NCI-H526 treated with DMSO at 0.1 percent for 48 hours (cell line): Measurements from ENCODE around the gene KAT6B.
"Not testable (repeated sequence)": the region's sequence is repeated elsewhere in the genome, so short reads cannot be mapped to it uniquely, and the experiment has no call there.

Experiments
- DNase-seq: peaks from one replicate; lab custom pipeline; 2025; lab: John Stamatoyannopoulos, UW

The KAT6B gene

GRCh38 chr10:74826142-74827044 is at the start of gene KAT6B:
Gene KAT6B (plus strand): TSS chr10:74826600. CDS start chr10:74842858, 16,258 bp downstream.
- DNase-seq, result peak; percentile 97

- no peak for DNase-seq
Measured at GRCh38 chr10:74778436-74779094, 47.8 kb upstream of the KAT6B start.

DNA sequence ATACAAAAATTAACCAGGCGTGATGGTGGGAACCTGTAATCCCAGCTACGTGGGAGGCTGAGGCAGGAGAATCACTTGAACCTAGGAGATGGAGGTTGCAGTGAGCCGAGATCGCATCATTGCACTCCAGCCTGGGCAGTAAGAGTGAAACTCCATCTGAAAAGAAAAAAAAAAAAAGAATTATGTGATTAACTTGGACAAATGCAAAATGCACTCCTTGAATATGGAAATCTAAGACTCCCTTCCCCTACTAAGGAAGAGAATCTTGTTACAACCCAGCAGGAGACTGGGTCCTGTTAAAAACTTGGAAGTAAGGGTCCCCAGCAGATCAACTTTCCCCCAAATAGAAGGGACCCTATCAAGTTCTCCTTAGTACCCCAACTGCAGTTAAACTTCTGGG is 44.5 kb upstream of the KAT6B start:
- not testable (repeated sequence) for DNase-seq

GRCh38 chr10:74784462-74784861 is 41.9 kb upstream of the KAT6B start:
- no peak for DNase-seq

GRCh38 chr10:74786126-74786525 is 40.3 kb upstream of the KAT6B start:
- DNase-seq, result no peak

GRCh38 chr10:74787457-74787856 is 38.9 kb upstream of the KAT6B start:
- DNase-seq, result no peak

GRCh38 chr10:74791979-74792378 is 34.4 kb upstream of the KAT6B start:
- not testable (repeated sequence) for DNase-seq

DNA sequence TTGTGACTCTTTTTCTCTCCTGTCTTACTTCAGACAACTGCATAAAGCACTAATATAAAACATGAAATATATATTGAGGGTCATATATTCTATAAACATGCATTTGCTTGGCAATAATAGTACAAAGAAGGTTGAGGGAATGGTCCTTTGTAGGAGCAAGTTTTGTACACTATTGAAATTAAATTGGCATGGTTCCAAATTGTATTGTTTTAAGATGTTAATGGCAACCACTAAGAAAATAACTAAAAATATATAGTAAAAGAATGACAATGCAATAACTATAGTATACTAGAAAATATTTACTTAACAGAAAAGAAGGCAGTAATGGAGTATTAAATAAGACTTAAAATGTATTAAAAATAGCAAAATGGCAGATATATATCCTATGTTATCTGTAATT is 33.7 kb upstream of the KAT6B start:
- no peak for DNase-seq

DNA sequence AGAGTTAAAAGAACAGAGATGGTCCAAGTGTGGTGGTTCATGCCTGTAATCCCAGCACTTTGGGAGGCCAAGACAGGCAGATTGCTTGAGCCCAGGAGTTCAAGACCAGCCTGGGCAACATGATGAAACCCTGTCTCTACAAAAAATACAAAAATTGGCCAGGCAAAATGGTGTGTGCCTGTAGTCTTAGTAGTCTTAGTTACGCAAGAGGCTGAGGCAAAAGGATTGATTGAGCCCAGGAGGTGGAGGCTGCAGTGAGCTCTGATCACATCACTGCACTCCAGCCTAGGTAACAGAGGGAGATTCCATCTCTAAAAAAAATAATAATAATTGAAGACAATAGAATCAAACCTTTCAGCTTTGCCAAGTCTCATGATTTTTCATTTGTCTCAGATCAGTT is 33.2 kb upstream of the KAT6B start:
- not testable (repeated sequence) for DNase-seq

- no peak for DNase-seq
Measured at GRCh38 chr10:74794531-74794930, 31.9 kb upstream of the KAT6B start.

- no peak for DNase-seq
Measured at GRCh38 chr10:74797550-74797949, 28.9 kb upstream of the KAT6B start.

- DNase-seq, result no peak
Measured at GRCh38 chr10:74799721-74800221, 26.6 kb upstream of the KAT6B start.

DNA sequence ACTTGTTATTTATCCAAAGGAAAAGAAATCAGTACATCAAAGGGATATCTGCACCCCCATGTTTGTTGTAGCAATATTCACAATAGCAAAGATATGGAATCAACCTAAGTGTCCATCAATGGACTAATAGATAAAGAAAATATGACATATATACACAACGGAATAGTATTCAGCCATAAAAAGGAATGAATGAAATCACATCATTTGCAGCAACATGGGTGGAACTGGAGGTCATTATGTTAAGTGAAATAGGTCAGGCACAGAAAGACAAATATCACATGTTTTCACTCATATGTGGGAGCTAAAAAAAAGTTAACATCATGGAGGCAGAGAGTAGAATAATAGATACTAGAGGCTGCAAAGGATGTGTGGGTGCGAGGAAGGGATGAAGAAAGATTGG is 25.0 kb upstream of the KAT6B start:
- no peak for DNase-seq

- no peak for DNase-seq
Measured at GRCh38 chr10:74808501-74808900, 17.9 kb upstream of the KAT6B start.

DNA sequence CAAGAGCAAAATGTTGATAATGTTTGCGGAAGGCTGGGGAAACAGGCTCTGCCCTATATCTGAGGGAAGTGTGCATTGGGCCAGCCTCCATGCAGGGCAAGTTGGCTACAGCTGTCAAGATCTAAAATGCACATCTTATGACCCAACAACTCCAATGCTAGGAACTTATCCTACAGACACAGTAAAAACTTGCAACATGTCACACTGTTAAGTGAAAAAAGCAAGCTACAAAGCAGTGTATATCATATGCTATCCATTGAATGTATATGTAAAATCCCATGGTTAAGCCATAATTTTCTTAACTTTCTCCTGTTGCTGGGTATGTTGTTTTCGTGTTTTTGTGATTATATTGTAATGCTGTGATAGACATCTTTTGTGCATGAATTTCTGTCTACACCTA is 16.3 kb upstream of the KAT6B start:
- no peak for DNase-seq

- no peak for DNase-seq
Measured at GRCh38 chr10:74813381-74814259, 12.8 kb upstream of the KAT6B start.

- no peak for DNase-seq
Measured at GRCh38 chr10:74814797-74815196, 11.6 kb upstream of the KAT6B start.

DNA sequence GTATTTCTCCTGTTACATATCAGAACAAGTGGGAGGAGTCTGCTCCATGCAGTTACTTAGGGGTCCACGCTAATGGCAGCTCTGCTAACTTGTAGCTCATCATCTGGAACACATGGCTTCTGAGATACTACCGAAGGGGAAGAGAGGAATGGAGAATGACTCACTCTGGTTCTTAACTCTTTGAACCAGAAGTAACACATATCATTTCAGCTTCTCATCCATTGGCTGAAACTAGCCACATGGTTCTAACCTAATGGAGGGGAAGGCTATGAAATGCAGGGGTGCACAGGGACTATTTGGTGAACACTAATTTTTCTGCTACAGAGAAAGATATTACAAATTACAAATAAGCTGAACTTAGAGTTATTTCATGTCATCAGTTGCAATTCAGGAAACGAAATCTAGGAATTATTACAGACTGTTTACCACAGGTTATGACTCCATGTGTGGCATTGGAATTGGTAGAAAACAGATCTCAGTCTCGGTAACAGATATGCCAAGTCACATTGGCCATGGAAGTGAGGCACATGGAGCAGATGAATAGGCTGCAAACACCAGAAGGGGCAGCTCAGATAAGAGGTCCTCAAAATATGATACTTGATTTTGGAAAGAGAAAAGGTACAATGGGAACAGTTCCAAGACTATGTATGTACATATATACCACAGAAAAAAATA is 9.4 kb upstream of the KAT6B start:
- DNase-seq, result no peak

DNA sequence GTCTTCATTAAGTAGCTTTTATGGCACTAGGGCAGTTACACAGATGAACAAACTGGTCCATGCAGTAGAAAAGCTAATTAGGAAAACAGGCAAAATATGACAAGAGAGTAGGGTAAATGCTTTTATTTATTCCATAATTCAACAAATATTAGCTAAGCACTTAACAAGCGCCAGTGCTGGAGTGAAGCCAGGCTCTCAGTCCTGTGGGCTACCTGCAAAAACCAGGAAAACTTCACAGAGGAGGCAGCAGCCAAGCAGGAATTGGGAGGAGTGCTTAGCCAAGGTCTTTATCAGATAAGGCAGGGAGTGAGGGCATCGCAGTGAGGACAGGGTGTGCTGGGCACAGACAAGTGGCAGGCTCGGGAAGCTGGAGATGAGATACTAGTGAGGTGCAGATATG is 4.9 kb upstream of the KAT6B start:
- no peak for DNase-seq

DNA sequence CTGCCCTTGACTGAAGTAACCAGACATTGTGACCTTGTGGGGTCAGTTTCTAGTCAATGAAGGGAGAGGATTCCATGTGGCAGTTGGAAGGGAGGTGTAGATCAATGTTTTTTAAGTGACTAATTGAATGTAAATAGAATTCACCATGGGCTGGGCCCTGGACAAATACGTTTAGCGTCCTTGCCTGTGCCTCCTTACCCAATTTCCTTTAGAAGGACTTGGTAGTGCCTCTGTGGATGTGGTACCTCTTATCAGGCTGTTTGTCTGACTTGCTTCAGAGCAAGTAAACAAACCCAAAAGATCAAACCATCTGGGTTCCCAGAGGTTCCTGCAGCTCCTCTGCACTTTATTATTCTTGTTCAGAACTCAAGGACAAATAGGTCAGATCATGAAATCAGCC is 4.3 kb upstream of the KAT6B start:
- DNase-seq, result no peak

DNA sequence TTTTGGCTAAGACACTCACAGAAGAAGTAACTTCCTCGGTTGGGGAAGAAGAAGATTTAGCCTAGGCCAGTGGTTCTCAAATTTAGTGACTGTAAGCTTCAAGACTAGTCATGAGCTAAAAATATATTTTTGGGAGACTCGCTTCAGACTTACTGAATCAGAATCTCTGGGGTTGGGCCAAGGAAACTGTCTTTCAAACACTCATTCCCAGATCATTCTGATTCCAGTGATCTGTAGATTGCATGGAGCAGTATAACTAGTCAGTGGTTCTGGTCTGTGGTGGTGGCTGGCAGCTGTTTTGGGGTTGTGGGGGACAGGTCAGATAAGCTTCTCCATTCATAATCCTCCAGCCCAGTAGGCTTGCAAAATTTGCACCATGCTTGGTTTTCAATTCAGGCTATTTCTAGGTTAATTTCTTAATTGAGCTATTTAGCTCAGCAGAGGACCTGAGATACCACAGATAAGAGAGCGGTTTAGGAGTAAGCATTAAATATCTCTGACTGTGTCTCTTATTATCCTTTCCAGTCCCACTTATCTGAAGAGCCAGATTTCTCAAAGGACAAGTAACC is 3.8 kb upstream of the KAT6B start:
- no peak for DNase-seq
